Panc1 (cell line): ENCODE data around the gene MADD. TPM values are rescaled to one million over a fixed set of nuclear protein-coding genes. Genes with fewer than 3 reads are reported as not detected.

Source experiments
- ATAC-seq: fragments of 200-7000 bp; cut with Tn5 transposase; 2 replicates; pipeline ENCODE4 v1.9.1; 2020; ENCODE audit warnings: mild to moderate bottlenecking, moderate library complexity
- BruUV-seq: library from RNA; stranded (reverse); fragments of 400-500 nt; replicated peaks from 2 replicates; lab custom pipeline; 2021; lab: Mats Ljungman, UMichigan
- CTCF ChIA-PET: fragments of 300-600 bp; sonication (Branson Sonifier 250); formaldehyde crosslinking; loops from one replicate; lab custom pipeline; 2022; ENCODE audit warnings: antibody characterized with exemption; lab: Charles Lee
- POLR2A ChIA-PET: fragments of 300-600 bp; sonication (Branson Sonifier 250); formaldehyde crosslinking; loops from one replicate; lab custom pipeline; 2022; ENCODE audit warnings: antibody characterized with exemption; lab: Charles Lee
- DNase-seq: peaks from one replicate; pipeline ENCODE4 v3.0.0-alpha.2; 2010; ENCODE audit warnings: low read depth, low spot score
- H3K27ac ChIP-seq: 2 replicates; pipeline ENCODE4 v1.5.1; 2011; ENCODE audit warnings: mild to moderate bottlenecking, low read length, inconsistent platforms
- H3K27me3 ChIP-seq: fragments of 200-500 bp; sonication (Bioruptor generic); 2 replicates; pipeline ENCODE4 v1.6.0; 2014; ENCODE audit warnings: low read length, inconsistent platforms; ENCODE audit not compliant: control insufficient read depth, insufficient read depth
- H3K36me3 ChIP-seq: fragments of 200-500 bp; sonication (Bioruptor generic); 2 replicates; pipeline ENCODE4 v1.5.1; 2014; ENCODE audit warnings: inconsistent platforms, mild to moderate bottlenecking, low read length, moderate library complexity; ENCODE audit not compliant: control insufficient read depth, insufficient read depth
- H3K4me1 ChIP-seq: 2 replicates; pipeline ENCODE4 v1.5.1; 2011; ENCODE audit warnings: inconsistent platforms, mild to moderate bottlenecking, low read length, moderate library complexity; ENCODE audit not compliant: control insufficient read depth, insufficient read depth
- H3K4me3 ChIP-seq, 2 experiments: 2 replicates each; pipeline ENCODE4 v1.5.1; 2011 to 2012; ENCODE audit warnings: low read depth in 2 of 2, low read length in 2 of 2, mild to moderate bottlenecking in 2 of 2, inconsistent platforms in 1 of 2, moderate library complexity in 1 of 2
- H3K9me3 ChIP-seq: fragments of 200-500 bp; sonication (Bioruptor generic); 2 replicates; pipeline ENCODE4 v1.5.1; 2014; ENCODE audit warnings: low read depth, mild to moderate bottlenecking, inconsistent platforms, low read length, moderate library complexity; ENCODE audit not compliant: control insufficient read depth, insufficient read depth
- CTCF ChIP-seq: fragments of 450-650 bp; IDR thresholded peaks from 2 replicates; pipeline ENCODE4 v1.5.1; 2017; ENCODE audit warnings: mild to moderate bottlenecking
- POLR2AphosphoS5 ChIP-seq: IDR thresholded peaks from 2 replicates; pipeline ENCODE4 v1.6.1; 2012; ENCODE audit warnings: mild to moderate bottlenecking, low read depth, low read length, moderate library complexity
- REST ChIP-seq, 2 experiments: IDR thresholded peaks; 2 replicates each; pipeline ENCODE4 v1.6.1; 2011 to 2012; ENCODE audit warnings: low read depth in 2 of 2, control low read depth in 1 of 2, low read length in 1 of 2, mild to moderate bottlenecking in 1 of 2, moderate library complexity in 1 of 2; ENCODE audit not compliant: insufficient read depth in 1 of 2
- SIN3A ChIP-seq: IDR thresholded peaks from 2 replicates; pipeline ENCODE4 v1.6.1; 2012; ENCODE audit warnings: low read depth, mild to moderate bottlenecking, low read length, moderate library complexity, borderline replicate concordance; ENCODE audit not compliant: insufficient read depth
- TCF7L2 ChIP-seq: IDR thresholded peaks from 2 replicates; pipeline ENCODE4 v1.6.1; 2011; ENCODE audit warnings: mild to moderate bottlenecking, low read depth, low read length, inconsistent platforms
- in situ Hi-C: cut with HindIII; loops from 2 replicates; pipeline ENCODE4 v1.10.0; 2016; ENCODE audit warnings: low sequenced_read_pairs, low pct_unique_long_range_greater_than_20kb
- intact Hi-C: fragments of 100-400 bp; cut with micrococcal nuclease; formaldehyde crosslinking; loops from one replicate; pipeline ENCODE4 v1.10.0; 2022; ENCODE audit not compliant: unreplicated experiment
- total RNA-seq: library from RNA; stranded (reverse); gene quantifications from one replicate; pipeline ENCODE4 v1.2.1, GENCODE V29; 2021; ENCODE audit not compliant: unreplicated experiment

MADD gene
- total RNA-seq, 1 experiment from 2014 or later: 51.1 TPM

GRCh38 chr11:47374720-47375019, 104.7 kb downstream of the MADD start:
- ATAC-seq: no peak
- in situ Hi-C loops: no loop called here

GRCh38 chr11:47375020-47375419, 105.1 kb downstream of the MADD start:
- Histone ChIP-seq H3K4me1 (no peaks in the 10 kb centered on the region; the same call in 1 of the 2 replicates), H3K36me3 (no peaks in the 10 kb centered on the region), H3K9me3 (no peaks in the 10 kb centered on the region), H3K27me3 (no peaks in the 10 kb centered on the region), H3K4me3 (no peak overlapping the region), H3K27ac (no peak overlapping the region)
- in situ Hi-C loops: no loop called here
- no peak for ATAC-seq
- no peak for TF ChIP-seq TCF7L2
- TF ChIP-seq POLR2AphosphoS5: no peak
- no peak for TF ChIP-seq CTCF
- no peak for TF ChIP-seq REST (IDR thresholded peaks at IDR 0.05; ENCODE audit: insufficient read depth in 1 of 2, low read depth in 2 of 2, low read length in 1 of 2)
- no peak for TF ChIP-seq SIN3A
- ChIA-PET CTCF (interaction anchor here (0.8 to 0.9 kb wide), 2 partner anchors 8 to 79 kb away, joined by 3 to 8 read pairs; no protein-coding TSS in a partner anchor), POLR2A (no interaction called here)
- DNase-seq: no peak
- BruUV-seq: no TSS peak
- intact Hi-C loops: no loop called here

More at GRCh38 chr11:47374720-47375019, 104.7 kb downstream of the MADD start:
- no peaks in the 10 kb centered on the region for H3K27me3 ChIP-seq
- no peaks in the 10 kb centered on the region; the same call in 1 of the 2 replicates for H3K4me1 ChIP-seq
- TF ChIP-seq SIN3A: no peak
- TF ChIP-seq POLR2AphosphoS5: no peak
- H3K4me3 ChIP-seq: no peak overlapping the region
- ChIA-PET CTCF (interaction anchor here (0.8 to 1.5 kb wide), 5 partner anchors 9 to 80 kb away, joined by 3 to 8 read pairs (median 5); no protein-coding TSS in a partner anchor), POLR2A (no interaction called here)
- no peak overlapping the region for H3K27ac ChIP-seq
- no peaks in the 10 kb centered on the region for H3K36me3 ChIP-seq
- intact Hi-C loops: loop anchor here (5.0 kb wide), 1 partner anchor 78 kb away; no protein-coding TSS in a partner anchor
- BruUV-seq: no TSS peak
- no peak for DNase-seq
- H3K9me3 ChIP-seq: no peaks in the 10 kb centered on the region

GRCh38 chr11:47375546-47376085, 105.7 kb downstream of the MADD start:
- DNase-seq (no peak), ATAC-seq (no peak)
- Histone ChIP-seq H3K27me3 (no peaks in the 10 kb centered on the region), H3K9me3 (no peaks in the 10 kb centered on the region), H3K36me3 (no peaks in the 10 kb centered on the region), H3K4me3 (no peak overlapping the region), H3K4me1 (no peaks in the 10 kb centered on the region; the same call in 1 of the 2 replicates), H3K27ac (no peak overlapping the region)
- CTCF ChIA-PET: no interaction called here
- intact Hi-C loops: no loop called here
- no peak for TF ChIP-seq CTCF
- TF ChIP-seq SIN3A: no peak
- no peak for TF ChIP-seq POLR2AphosphoS5
- no peak for TF ChIP-seq TCF7L2
- TF ChIP-seq REST (IDR thresholded peaks at IDR 0.05; ENCODE audit: insufficient read depth in 1 of 2, low read depth in 2 of 2, low read length in 1 of 2): no peak
- in situ Hi-C loops: no loop called here
- POLR2A ChIA-PET: no interaction called here
- BruUV-seq: no TSS peak
